Suppressor macrophage (primary cell): Measurements from ENCODE around the gene PLEKHO2.
A peak's percentile ranks its signal among the peaks of the same experiment; 100 is the strongest.

Source experiments
- DNase-seq, 4 experiments: peaks; one replicate each; pipeline ENCODE4 v3.0.0-alpha.2; 2020 to 2022

The PLEKHO2 gene

GRCh38 chr15:64857421-64857820, 15.7 kb downstream of the PLEKHO2 start:
- peak in 3 of 4 experiments; percentile 50 to 72 (median 55) for DNase-seq

- no peak for DNase-seq
These were observed 16.4 kb downstream of the PLEKHO2 start for GRCh38 chr15:64858021-64858575.

- DNase-seq, result peak in 1 of 4 experiments; percentile 32
These were observed 17.5 kb downstream of the PLEKHO2 start for GRCh38 chr15:64859226-64859625.

GRCh38 chr15:64861331-64861730, 19.6 kb downstream of the PLEKHO2 start:
- DNase-seq, result no peak

- DNase-seq, result no peak
These were observed 20.2 kb downstream of the PLEKHO2 start for GRCh38 chr15:64861960-64862359.

- peak in 1 of 4 experiments; percentile 55 for DNase-seq
These were observed 20.7 kb downstream of the PLEKHO2 start for GRCh38 chr15:64862408-64862807.

- DNase-seq, result no peak
These were observed 22.4 kb downstream of the PLEKHO2 start for GRCh38 chr15:64864068-64864467.

GRCh38 chr15:64865126-64865997, 23.6 kb downstream of the PLEKHO2 start:
- DNase-seq, result peak in 1 of 4 experiments; percentile 2

GRCh38 chr15:64865998-64866520, 24.3 kb downstream of the PLEKHO2 start:
- peak in 1 of 4 experiments; percentile 13 for DNase-seq

- no peak for DNase-seq
These were observed 27.8 kb downstream of the PLEKHO2 start for GRCh38 chr15:64869501-64869900.

GRCh38 chr15:64870353-64870752, 28.6 kb downstream of the PLEKHO2 start:
- DNase-seq, result peak in 2 of 4 experiments; percentile 42 to 47

GRCh38 chr15:64875641-64876223, 34.0 kb downstream of the PLEKHO2 start:
- peak in 2 of 4 experiments; percentile 17 to 47 for DNase-seq

GRCh38 chr15:64877435-64877834, 35.7 kb downstream of the PLEKHO2 start:
- DNase-seq, result peak; percentile 89 to 95 (median 94)

GRCh38 chr15:64878705-64879104, 37.0 kb downstream of the PLEKHO2 start:
- DNase-seq, result peak; percentile 84 to 92 (median 89)

- DNase-seq, result peak; percentile 87 to 97 (median 92)
These were observed 41.4 kb downstream of the PLEKHO2 start for GRCh38 chr15:64883100-64883581.

- peak; percentile 96 to 99 (median 98) for DNase-seq
These were observed 42.3 kb downstream of the PLEKHO2 start for GRCh38 chr15:64883997-64884511.

- peak in 2 of 4 experiments; percentile 71 to 73 for DNase-seq
These were observed 43.0 kb downstream of the PLEKHO2 start for GRCh38 chr15:64884679-64885078.

GRCh38 chr15:64888336-64888735, 46.6 kb downstream of the PLEKHO2 start:
- DNase-seq, result peak in 1 of 4 experiments; percentile 8

- DNase-seq, result peak in 3 of 4 experiments; percentile 40 to 66 (median 59)
These were observed 49.8 kb downstream of the PLEKHO2 start for GRCh38 chr15:64891561-64891960.

- DNase-seq, result peak; percentile 64 to 85 (median 77)
These were observed 51.2 kb downstream of the PLEKHO2 start for GRCh38 chr15:64892847-64893403.

GRCh38 chr15:64893481-64894394, 52.0 kb downstream of the PLEKHO2 start:
- DNase-seq, result peak; percentile 97 to 99 (median 98)
